Activated T-cell treated with anti-CD3 and anti-CD28 coated beads, Interleukin-2, amount 50 U/mL, for 4 hours (primary cell): ENCODE data around the gene CD2. TPM values are rescaled to one million over a fixed set of nuclear protein-coding genes. Genes with fewer than 3 reads are reported as not detected.

Experiments used
- ATAC-seq, 2 donors: fragments of 200-7000 bp; cut with Tn5 transposase; one replicate each; pipeline ENCODE4 v1.10.0; 2021
- DNase-seq: peaks from one replicate; pipeline ENCODE4 v3.0.0-alpha.2; 2020
- H3K27me3 Mint-ChIP-seq: one replicate; pipeline ENCODE4 v1.8.0; 2021; ENCODE audit warnings: low read depth, mixed read lengths
- H3K36me3 Mint-ChIP-seq: one replicate; pipeline ENCODE4 v1.8.0; 2022; ENCODE audit warnings: mixed read lengths; ENCODE audit not compliant: insufficient read depth
- H3K4me1 Mint-ChIP-seq: one replicate; pipeline ENCODE4 v1.8.0; 2021; ENCODE audit warnings: low read depth, mixed read lengths
- H3K4me3 Mint-ChIP-seq: one replicate; pipeline ENCODE4 v1.8.0; 2021; ENCODE audit warnings: mild to moderate bottlenecking, moderate library complexity, mixed read lengths
- H3K9me3 Mint-ChIP-seq: one replicate; pipeline ENCODE4 v1.8.0; 2021; ENCODE audit warnings: mixed read lengths
- total RNA-seq, 3 donors: library from RNA; stranded (reverse); gene quantifications; one replicate each; pipeline ENCODE4 v1.2.1, GENCODE V29; 2021

CD2 gene
- total RNA-seq, 3 donors from 2014 or later, result 353 to 393 (median 374) TPM

DNA sequence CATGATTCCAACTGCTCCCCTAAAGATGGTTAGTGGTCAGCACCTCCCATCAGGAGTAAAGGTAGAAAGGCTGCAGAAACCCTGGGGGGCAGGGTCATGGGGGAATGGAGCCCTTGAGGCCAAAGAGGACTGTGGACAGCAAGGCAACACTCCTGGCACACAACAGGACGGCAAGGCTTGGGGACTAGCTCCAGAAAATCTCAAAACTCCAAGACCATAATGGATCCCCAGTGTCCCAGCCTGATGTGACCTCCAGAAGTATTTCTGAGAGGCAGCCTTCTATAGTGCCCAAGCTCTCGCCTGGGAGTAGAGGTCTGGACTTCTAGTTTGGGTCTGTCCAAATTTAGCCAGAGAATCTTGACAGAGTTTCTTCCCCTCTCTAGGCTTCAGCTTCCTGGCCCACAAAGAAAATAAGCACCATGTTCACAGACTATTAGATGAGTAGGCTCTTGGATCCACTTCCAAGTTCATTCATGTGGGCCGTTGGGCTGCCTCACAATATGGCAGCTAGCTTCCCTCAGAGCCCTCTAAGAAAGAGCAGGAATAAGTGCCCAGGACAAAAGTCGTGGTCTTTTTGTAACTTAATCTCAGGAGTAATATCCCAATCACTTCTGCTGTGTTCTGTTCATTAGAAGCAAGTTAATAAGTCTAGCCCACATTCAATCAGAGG, 6.9 kb downstream of the CD2 start:
- Mint-ChIP-seq H3K36me3 (peaks cover 86% of the 10 kb centered on the region), H3K4me1 (peaks cover 62% of the 10 kb centered on the region), H3K9me3 (no peaks in the 10 kb centered on the region), H3K27me3 (no peaks in the 10 kb centered on the region), H3K4me3 (peak overlapping the region; percentile 97)
- DNase-seq (no peak), ATAC-seq (no peak)

GRCh38 chr1:116762281-116762680, 8.1 kb downstream of the CD2 start:
- Mint-ChIP-seq H3K36me3 (peaks cover 87% of the 10 kb centered on the region), H3K4me3 (peak overlapping the region; percentile 97), H3K27me3 (no peaks in the 10 kb centered on the region), H3K4me1 (peaks cover 73% of the 10 kb centered on the region), H3K9me3 (no peaks in the 10 kb centered on the region)
- ATAC-seq, result no peak
- DNase-seq, result no peak

GRCh38 chr1:116762781-116763115, 8.5 kb downstream of the CD2 start:
- Mint-ChIP-seq H3K9me3 (no peaks in the 10 kb centered on the region), H3K36me3 (peaks cover 88% of the 10 kb centered on the region), H3K27me3 (no peaks in the 10 kb centered on the region), H3K4me3 (peak overlapping the region; percentile 97), H3K4me1 (peaks cover 78% of the 10 kb centered on the region)
- ATAC-seq (no peak), DNase-seq (no peak)

GRCh38 chr1:116763116-116763786, 9.0 kb downstream of the CD2 start:
- ATAC-seq (peak; percentile 46 to 55), DNase-seq (no peak)
- Mint-ChIP-seq H3K4me3 (peak overlapping the region; percentile 97), H3K36me3 (peaks cover 90% of the 10 kb centered on the region), H3K27me3 (no peaks in the 10 kb centered on the region), H3K9me3 (no peaks in the 10 kb centered on the region), H3K4me1 (peaks cover 83% of the 10 kb centered on the region)

DNA sequence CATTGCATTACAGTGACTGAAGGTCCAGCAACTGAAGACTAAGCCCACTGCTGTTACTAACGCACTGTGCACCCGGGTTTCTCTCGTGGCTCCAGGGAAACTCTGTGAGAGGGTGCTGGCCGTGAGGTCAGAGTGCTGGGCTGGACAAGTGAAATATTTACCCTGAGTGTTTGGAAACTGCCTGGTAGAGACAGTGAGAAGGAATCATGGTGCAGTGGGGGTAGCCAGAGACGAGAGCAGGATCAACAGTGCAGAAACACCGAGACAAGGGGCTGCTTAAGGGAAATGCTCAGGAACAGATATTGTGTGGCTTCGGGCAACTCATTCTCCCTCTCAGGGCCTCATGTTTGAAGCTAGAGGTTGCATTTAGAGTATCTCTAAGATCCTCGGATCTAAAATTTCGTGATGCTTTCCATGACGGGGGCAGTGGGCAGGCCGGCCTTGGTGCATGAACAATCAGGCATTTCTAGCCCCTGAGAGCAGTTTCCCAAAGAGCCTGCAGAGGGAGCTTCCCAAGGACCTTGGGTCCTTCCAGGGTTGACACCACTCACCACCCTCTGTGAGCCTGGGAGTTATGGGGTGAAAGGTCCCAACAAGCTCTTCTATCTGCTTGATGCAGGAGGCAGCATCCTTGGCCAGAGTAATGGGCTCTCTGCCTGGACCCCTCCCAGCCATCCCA, 9.7 kb downstream of the CD2 start:
- DNase-seq (peak; percentile 51), ATAC-seq (peak; percentile 15 to 16)
- H3K4me3 Mint-ChIP-seq, result peak overlapping the region; percentile 97
- no peaks in the 10 kb centered on the region for H3K27me3 Mint-ChIP-seq
- no peaks in the 10 kb centered on the region for H3K9me3 Mint-ChIP-seq
- peaks cover 90% of the 10 kb centered on the region for H3K4me1 Mint-ChIP-seq
- peaks cover 91% of the 10 kb centered on the region for H3K36me3 Mint-ChIP-seq

DNA sequence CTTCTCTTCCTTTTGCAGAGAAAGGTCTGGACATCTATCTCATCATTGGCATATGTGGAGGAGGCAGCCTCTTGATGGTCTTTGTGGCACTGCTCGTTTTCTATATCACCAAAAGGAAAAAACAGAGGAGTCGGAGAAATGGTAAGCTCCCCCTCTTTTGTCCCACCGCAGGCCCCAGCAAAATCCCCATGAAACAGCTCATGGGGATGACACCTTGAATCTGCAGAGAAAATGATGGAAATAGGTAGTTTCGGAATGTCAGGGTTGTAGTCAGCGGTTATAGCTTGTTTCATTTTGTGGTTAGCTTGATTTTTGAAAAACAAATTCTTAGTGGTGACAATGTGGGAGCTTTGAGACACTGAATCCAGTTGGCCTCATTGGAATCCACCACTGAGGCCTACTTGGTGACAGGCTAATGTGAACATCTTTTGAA, 10.3 kb downstream of the CD2 start:
- H3K27me3 Mint-ChIP-seq, result no peaks in the 10 kb centered on the region
- H3K4me3 Mint-ChIP-seq, result peak overlapping the region; percentile 97
- peak; percentile 49 to 51 for ATAC-seq
- no peaks in the 10 kb centered on the region for H3K9me3 Mint-ChIP-seq
- no peak for DNase-seq
- peaks cover 90% of the 10 kb centered on the region for H3K36me3 Mint-ChIP-seq
- H3K4me1 Mint-ChIP-seq, result peaks cover 93% of the 10 kb centered on the region

- peaks cover 88% of the 10 kb centered on the region for H3K36me3 Mint-ChIP-seq
These were observed 11.0 kb downstream of the CD2 start for GRCh38 chr1:116764906-116765862.

DNA sequence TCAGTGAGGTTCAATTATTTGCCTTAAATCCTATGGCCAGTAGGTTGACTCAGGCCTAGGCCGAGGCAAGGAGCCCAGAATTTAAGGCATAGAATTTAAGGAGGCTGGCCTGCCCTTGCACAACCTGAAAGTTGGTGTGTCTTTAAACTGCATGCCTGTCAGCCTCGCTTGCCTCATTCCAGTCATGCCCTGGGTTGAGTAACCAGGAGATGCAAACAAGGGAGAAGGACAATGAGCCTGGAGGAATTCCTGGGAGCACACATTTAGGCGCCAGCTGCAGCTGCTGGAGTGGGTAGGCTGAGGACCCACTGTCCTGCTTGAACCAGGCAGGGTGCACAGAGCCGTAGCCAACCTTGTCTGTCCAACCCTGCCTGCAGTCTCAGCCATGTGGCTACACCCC, 11.7 kb downstream of the CD2 start:
- Mint-ChIP-seq H3K9me3 (no peaks in the 10 kb centered on the region), H3K4me3 (peak overlapping the region; percentile 65), H3K27me3 (no peaks in the 10 kb centered on the region), H3K36me3 (peaks cover 83% of the 10 kb centered on the region), H3K4me1 (peaks cover 99% of the 10 kb centered on the region)
- DNase-seq, result no peak
- no peak for ATAC-seq

More at GRCh38 chr1:116764906-116765862, 11.0 kb downstream of the CD2 start:
- DNase-seq, result no peak
- peaks cover 99% of the 10 kb centered on the region for H3K4me1 Mint-ChIP-seq
- no peaks in the 10 kb centered on the region for H3K9me3 Mint-ChIP-seq
- peak overlapping the region; percentile 65 for H3K4me3 Mint-ChIP-seq
- no peaks in the 10 kb centered on the region for H3K27me3 Mint-ChIP-seq
- ATAC-seq, result no peak

GRCh38 chr1:116766616-116767469, 12.6 kb downstream of the CD2 start:
- no peak for ATAC-seq
- DNase-seq, result no peak
- Mint-ChIP-seq H3K36me3 (peaks cover 75% of the 10 kb centered on the region), H3K9me3 (no peaks in the 10 kb centered on the region), H3K4me1 (peaks cover 99% of the 10 kb centered on the region), H3K4me3 (peak overlapping the region; percentile 66), H3K27me3 (no peaks in the 10 kb centered on the region)

- ATAC-seq, result no peak
- peaks cover 68% of the 10 kb centered on the region for H3K36me3 Mint-ChIP-seq
- H3K4me3 Mint-ChIP-seq, result peak overlapping the region; percentile 72
- peaks cover 99% of the 10 kb centered on the region for H3K4me1 Mint-ChIP-seq
- DNase-seq, result no peak
- H3K27me3 Mint-ChIP-seq, result no peaks in the 10 kb centered on the region
- H3K9me3 Mint-ChIP-seq, result no peaks in the 10 kb centered on the region
These were observed 13.7 kb downstream of the CD2 start for GRCh38 chr1:116767782-116768382.

GRCh38 chr1:116768416-116769103, 14.3 kb downstream of the CD2 start:
- no peak for DNase-seq

DNA sequence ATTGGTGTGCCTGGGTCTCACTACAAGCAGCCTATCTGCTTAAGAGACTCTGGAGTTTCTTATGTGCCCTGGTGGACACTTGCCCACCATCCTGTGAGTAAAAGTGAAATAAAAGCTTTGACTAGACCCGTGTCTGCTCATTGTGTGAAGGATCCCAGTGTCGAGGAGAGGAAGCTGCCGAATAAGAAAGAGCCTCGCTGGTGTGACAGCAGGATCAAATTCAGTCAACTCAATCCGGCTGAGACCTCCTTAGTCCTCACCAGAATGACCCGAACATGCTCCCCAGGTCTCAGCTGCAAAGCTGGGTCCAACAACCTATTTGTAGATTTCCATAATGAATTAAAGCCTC, 14.8 kb downstream of the CD2 start:
- ATAC-seq (peak; percentile 2), DNase-seq (no peak)

More at GRCh38 chr1:116768416-116769103, 14.3 kb downstream of the CD2 start:
- no peaks in the 10 kb centered on the region for H3K27me3 Mint-ChIP-seq
- H3K9me3 Mint-ChIP-seq, result no peaks in the 10 kb centered on the region
- H3K36me3 Mint-ChIP-seq, result peaks cover 62% of the 10 kb centered on the region
- no peak for ATAC-seq
- H3K4me1 Mint-ChIP-seq, result peaks cover 98% of the 10 kb centered on the region
- peak overlapping the region; percentile 72 for H3K4me3 Mint-ChIP-seq

More for the DNA sequence above, 14.8 kb downstream of the CD2 start:
- Mint-ChIP-seq H3K4me3 (peak overlapping the region; percentile 72), H3K4me1 (peaks cover 94% of the 10 kb centered on the region), H3K9me3 (no peaks in the 10 kb centered on the region), H3K27me3 (no peaks in the 10 kb centered on the region), H3K36me3 (peaks cover 59% of the 10 kb centered on the region)
